Measurements from ENCODE around the gene TP73. TPM values are rescaled to one million over a fixed set of nuclear protein-coding genes. Genes with fewer than 3 reads are reported as not detected.
A peak's percentile ranks its signal among the peaks of the same experiment; 100 is the strongest.

The TP73 gene
- polyA plus RNA-seq, 10 donors: 0.60 to 3.2 (median 0.91) TPM

DNA sequence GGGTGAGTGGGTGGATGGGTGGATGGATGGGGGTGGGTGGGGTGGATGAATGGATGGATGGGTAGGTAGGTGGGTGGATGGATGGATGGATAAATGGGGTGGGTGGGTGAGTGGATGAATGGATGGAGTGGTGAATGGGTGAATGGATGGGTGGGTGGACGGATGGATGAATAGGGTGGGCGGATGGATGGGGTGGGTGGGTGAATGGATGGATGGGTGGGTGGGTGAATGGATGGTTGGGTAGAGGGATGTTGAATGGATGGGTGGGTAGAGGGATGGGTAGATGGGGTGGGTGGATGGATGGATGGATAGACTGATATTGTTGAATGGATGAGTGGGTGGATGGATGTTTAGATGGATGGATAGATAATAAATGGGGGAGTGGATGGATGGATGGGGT, 73.0 kb downstream of the TP73 start:
- no peak for DNase-seq

DNA sequence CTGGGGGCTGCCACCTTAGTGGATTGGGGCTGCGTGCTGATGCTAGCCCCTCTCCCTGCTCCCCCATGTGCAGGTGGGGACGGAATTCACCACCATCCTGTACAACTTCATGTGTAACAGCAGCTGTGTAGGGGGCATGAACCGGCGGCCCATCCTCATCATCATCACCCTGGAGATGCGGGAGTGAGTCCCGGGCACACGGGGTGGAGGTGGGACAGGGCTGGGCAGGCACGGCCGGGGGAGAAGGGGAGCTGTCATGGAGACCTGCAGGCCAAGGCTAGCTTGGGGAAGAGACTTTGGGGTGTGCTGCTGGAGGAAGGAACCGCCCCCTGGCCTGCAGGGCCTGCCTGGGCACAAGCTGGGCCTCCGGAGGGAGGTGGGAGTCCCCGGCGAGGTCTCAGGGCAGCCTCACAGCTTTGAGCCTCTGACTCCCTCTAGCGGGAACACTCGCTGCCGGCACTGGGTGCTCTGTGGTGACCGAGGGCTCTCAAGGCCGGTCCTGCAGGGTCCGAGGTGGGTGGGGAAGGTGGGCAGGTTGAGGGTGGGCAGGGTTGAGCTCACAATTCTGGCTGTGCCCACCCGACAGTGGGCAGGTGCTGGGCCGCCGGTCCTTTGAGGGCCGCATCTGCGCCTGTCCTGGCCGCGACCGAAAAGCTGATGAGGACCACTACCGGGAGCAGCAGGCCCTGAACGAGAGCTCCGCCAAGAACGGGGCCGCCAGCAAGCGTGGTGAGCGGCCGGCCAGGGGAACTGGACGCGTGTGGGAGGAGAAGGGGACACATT, 74.9 kb downstream of the TP73 start:
- DNase-seq: no peak

DNA sequence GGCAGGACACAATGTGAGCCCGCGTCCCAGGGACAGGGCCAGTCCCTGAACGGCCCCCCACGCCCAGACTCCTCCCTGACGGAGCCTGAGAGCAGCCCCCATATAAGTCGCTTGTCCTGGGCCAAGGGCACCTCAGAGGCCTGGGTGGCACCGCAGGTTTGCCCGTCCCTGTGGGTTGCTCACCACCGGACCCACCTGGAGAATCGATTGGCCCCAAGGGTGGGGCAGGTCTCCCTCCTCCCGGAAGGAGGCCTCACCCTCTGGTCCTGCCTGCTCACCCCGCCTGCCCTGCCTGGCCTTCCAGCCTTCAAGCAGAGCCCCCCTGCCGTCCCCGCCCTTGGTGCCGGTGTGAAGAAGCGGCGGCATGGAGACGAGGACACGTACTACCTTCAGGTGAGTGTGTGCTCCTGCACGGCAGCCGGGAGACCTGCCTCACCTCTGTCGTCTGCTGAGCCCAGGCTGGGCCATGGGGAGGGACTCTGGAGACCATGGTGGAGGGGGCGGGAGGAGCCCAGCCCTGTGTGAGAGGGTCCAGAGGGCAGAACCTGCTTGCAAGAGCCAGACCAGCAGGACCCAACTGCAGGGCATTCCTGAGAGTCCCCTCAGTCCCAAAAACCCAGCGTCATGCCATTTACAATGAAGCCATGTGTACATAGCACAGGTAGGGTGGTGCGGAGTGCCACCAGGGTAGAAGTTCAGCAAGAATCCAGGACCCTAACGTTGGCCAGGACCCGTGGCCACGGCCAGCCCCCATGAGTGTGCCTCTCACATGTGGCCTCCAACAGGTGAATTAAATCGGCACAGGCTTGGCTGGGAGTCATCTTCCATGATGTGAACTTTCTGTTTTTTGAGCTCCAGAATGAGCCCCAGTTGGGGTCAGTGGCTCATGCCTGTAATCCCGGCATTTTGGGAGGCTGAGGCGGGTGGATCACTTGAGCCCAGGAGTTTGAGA, 75.8 kb downstream of the TP73 start:
- DNase-seq: no peak

DNA sequence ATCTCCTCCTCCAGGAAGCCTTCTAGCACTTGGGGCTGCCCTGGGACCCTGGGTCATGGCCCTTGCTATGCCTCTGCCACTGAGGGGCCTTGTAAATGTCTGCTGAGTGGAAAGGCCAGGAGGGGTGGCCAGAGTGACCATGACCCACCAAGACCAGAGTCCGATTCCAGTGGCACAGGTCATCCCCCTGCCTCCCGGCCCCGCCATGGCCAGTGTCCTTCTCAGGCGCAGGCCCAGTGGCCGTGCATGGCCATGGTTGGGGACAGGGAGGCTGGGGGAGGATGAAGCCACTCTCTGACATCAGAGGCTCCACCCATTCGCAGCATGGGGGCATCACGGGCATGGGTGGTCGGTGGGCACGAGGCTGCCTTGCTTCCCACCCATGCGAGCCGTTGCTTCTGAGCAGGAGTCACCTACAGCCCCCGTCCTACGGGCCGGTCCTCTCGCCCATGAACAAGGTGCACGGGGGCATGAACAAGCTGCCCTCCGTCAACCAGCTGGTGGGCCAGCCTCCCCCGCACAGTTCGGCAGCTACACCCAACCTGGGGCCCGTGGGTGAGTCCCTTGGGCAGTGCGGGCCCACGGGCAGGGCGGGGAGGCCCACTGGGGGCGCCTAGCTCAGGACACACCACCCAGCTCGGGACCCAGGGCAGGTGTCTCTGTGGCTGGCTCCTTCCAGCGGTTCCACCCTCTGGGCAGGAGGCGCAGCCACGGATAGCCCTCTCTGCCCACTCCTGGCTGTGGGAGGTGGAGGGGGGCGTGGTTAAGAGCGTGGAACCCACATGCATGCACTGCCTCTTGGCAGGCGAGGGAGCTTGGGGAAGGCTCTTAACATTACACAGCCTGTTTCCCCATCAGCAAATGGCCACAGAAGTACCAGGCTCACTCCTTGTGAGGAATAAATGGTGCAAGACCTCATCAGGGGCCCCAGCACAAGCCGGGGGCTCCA, 77.6 kb downstream of the TP73 start:
- DNase-seq: no peak

DNA sequence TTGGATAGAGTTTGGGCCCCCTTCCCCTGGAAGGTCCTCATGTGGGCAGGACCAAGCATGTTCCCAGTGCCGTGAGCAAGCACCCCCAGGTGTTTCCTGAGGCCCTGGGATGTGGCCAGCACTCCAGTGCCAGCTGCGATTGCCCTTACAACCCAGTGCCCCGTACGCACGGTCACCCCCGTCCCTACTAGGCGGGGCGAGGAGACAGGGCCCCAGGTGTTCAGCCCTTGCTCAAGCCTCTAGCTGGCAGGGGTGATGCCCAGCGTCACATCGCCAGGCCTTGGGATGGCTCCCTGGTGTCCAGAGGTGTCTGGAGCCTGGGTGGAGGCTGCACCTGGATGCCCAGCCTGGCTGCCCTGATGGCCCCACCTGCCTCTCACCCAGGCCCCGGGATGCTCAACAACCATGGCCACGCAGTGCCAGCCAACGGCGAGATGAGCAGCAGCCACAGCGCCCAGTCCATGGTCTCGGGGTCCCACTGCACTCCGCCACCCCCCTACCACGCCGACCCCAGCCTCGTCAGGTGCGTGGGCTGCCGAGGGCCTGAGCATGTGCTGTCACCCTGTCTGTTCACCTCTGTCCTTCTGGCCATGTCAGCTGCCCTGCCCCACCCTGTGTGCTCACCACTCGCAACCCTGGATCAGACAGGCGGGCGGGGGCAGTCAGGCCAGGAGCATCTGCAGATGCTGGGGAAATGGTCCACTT, 78.4 kb downstream of the TP73 start:
- no peak for DNase-seq

DNA sequence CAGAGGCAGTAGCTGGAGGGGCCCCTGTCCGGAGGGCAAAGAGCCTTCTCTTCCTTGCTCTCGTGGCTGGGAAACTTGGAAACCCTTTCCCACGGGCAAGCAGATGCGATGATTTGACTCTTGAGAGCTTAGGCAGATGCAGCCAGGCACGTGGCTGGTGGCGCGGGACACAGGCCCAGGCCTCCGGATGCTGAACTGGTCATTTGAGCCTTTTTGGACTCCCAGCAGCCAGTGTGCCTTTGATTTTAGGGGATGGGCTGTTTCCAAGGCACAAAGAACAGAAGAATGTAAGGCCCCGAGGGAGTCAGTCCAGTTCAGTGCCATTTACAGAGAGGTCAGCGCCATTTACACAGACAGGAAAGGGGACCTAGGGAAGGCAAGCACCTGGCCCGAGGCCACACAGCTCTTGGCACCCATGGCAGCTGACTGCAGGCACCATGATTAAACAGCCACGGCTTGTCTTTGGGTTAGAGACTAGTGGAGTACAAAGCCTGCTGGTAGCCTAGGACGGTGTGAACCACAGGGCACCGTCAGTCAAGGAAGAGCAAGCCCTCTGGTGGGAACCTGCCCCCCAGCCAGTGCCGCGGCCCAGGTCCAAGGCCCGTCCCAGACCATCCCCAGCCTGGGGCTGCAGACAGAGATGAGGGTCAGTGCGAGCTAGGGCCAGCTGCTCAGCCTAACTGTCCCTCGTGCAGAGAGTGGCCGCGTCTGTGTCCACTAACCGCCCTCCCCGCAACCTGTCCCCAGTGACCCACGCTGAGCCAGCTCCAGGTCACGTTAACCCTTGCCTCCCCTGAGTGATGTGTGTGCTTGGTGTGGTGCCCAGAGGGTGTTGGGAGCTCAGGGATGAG, 79.5 kb downstream of the TP73 start:
- peak in 1 of 3 donors; percentile 60 for DNase-seq

DNA sequence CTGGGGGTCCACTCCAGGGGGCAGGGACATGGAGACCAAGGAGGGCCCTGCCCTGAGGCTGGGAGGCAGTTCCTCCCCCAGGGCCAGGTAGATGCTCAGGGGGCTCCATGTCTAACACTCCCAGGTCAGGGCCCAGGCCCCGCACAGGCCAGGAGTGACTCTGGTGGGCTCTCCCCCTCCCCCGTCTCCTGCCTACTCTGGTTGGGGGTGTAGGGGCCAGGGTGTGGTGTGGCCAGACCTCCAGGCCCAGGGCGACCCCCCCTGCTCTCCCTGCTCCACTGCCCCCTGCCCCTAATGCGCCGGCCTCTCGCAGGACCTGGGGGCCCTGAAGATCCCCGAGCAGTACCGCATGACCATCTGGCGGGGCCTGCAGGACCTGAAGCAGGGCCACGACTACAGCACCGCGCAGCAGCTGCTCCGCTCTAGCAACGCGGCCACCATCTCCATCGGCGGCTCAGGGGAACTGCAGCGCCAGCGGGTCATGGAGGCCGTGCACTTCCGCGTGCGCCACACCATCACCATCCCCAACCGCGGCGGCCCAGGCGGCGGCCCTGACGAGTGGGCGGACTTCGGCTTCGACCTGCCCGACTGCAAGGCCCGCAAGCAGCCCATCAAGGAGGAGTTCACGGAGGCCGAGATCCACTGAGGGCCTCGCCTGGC, 80.2 kb downstream of the TP73 start:
- DNase-seq: peak in 1 of 3 donors; percentile 67

DNA sequence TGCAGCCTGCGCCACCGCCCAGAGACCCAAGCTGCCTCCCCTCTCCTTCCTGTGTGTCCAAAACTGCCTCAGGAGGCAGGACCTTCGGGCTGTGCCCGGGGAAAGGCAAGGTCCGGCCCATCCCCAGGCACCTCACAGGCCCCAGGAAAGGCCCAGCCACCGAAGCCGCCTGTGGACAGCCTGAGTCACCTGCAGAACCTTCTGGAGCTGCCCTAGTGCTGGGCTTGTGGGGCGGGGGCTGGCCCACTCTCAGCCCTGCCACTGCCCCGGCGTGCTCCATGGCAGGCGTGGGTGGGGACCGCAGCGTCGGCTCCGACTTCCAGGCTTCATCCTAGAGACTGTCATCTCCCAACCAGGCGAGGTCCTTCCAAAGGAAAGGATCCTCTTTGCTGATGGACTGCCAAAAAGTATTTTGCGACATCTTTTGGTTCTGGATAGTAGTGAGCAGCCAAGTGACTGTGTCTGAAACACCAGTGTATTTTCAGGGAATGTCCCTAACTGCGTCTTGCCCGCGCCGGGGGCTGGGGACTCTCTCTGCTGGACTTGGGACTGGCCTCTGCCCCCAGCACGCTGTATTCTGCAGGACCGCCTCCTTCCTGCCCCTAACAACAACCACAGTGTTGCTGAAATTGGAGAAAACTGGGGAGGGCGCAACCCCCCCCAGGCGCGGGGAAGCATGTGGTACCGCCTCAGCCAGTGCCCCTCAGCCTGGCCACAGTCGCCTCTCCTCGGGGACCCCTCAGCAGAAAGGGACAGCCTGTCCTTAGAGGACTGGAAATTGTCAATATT, 81.0 kb downstream of the TP73 start:
- no peak for DNase-seq

DNA sequence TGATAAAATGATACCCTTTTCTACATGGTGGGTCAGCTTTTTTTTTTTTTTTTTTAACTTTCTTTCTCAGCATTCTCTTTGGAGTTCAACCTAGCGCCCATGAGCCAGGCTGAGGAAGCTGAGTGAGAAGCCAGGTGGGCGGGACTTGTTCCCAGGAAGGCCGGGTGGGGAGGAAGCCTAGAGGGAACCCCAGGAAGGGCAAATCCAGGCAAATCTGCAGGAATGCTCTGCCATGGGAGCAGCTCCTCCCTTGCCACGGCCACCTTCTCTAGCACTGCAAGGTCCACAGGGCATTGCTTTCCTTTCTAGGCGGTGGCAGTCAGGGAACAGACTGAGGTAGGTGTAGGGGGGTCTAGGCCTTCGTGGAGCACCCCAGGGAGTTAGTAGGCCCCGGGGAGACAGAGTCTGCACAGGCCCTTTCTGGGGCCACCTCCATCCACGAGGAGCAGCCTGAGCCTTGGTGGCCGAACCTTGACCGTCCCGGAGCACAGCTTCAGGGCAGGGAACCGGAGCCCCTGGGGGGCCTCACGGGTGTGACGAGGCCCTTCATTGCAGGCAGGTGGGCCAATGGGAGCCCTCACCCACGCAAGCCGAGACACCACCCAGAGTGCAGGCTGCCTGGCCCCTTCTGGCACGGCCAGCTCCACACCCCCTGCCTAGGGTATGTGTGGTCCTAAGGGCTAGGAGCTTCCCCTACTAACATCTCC, 81.7 kb downstream of the TP73 start:
- DNase-seq: no peak

DNA sequence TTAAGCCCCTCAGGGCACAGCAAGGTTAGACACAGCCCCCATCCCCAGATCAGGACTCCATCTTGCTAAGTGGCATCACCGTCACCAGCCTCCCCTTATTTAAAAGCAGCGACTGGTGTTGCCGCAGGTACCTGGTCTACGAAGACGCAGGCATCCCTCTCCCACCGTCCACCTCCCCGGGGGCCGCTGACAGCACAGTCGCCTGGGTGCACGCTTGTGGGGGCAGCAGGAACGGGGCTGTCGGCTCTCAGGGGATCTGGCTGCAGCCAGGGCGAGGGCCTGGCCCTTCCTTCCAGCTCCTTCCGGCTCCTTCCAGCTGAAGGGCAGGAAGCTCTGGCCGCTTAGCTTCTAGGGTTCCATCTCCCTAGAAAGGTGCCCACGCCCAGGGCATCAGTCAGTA, 82.3 kb downstream of the TP73 start:
- DNase-seq: no peak

DNA sequence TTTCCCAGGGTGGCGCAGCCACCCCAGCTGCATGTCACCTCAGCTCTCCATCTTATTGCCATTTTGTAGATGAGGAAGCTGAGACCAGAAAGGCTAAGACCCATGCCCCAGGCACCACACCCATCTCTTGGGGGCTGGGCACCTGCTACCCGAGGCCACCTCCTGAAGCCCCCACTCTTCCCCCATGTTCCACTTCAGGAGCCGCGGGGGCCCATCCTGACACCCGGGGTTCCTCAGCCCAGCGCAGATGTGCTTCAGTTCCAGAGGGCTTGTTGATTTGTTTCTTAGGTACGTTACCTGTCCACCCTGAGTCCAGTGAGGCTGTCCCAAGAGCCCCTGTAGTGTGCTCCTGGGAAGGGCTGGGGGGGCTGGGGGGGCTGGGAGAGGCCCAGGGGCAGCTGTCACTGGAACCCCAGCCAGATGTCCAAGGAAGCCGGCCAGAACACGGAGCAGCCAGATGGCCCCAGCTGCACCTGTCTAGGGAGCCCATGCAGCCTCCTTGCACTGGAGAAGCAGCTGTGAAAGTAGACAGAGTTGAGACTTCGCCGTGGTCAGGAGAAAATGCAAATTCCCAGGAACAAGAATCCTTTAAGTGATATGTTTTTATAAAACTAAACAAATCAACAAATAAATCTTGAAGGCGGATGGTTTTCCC, 82.8 kb downstream of the TP73 start:
- peak in 1 of 3 donors; percentile 62 for DNase-seq

DNA sequence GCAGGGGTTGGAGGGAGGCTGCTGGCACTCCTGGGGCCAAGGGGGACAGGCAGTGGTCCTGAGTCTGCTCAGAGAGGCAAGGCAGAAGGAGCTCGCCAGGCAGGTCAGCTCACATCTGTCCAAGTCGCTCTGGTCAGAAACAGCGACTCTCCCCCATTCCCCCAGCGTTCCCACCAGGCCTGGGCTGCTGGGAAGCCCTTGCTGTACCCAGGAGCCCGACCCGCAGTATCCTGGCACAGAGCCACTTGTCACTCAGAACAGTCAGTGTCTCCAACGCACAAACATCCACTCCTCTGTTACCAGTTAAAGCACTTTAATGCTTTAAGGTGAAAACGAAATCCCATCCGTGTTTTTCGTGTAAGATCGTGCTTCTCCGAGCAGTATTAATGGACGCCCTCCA, 83.4 kb downstream of the TP73 start:
- DNase-seq: no peak

DNA sequence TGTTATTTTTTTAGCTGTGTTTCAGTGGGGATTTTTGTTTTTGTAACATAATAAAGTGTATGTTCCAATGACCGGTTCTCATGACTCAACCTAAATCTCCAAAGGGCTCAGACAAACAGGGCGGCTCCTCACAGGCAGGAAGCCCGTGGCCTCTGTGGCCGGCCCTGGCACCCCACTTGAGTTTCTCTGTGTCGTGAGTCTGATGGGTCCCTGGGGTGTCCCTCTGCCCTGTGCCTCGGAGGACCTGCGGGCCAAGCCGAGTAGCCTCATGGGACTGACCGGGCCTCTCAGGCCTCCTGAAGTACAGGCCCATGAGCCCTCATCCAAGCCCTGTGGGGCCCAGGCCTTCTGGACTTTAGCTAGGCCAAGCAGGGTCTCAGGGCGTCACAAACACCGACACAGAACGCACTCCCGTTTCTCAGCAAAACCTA, 83.8 kb downstream of the TP73 start:
- no peak for DNase-seq

DNA sequence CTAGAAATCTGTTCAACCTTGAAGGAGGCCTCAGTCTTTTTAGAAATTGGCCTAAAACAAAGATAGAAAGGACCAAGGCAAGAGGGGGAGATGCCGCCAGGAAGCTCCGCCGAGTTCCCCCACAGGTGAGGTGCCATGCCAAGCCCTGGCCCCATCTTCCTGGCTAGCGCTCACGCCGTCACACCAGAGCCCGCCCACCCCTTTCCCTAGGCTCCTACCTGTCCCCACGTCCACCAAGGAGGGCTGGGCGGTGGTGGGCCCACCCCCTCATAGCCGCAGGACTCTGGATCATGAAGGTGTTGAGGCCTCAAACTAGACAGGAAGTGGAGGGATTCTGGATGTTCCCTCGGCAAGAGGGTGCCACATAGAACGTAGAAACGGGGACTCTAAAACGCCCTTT, 84.4 kb downstream of the TP73 start:
- no peak for DNase-seq

DNA sequence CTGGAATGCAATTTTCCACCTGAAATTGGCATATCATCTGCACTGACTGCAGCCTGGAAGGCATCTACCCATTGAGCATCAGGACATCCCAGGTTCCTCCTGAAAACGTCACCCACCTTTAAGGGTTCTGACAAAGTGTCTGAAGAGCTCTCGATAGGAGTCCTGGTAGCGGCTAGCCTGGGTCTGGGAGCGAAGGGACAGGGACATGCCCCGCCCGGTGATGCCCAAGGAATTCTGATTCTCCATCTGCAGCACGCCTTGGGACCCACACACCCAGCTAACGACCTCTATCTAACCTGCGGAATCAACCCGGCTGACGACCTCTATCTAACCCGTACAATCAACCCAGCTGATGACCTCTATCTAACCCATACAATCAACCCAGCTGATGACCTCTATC, 86.6 kb downstream of the TP73 start:
- DNase-seq: no peak

DNA sequence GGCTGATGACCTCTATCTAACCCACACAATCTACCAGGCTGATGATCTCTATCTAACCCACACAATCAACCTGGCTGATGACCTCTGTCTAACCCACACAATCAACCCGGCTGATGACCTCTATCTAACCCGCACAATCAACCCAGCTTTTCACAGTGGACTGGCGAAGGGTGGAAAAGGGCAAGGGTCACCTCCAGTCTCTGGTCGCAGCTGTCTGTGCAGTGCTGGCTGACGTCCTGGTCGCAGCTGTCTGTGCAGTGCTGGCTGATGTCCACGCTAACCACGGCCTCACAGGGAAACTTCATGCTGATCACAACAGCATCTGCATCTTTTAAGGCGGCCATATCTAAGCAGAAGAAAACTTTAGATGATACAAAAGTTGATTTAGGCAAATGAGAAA, 87.7 kb downstream of the TP73 start:
- DNase-seq: peak in 1 of 3 donors; percentile 53

DNA sequence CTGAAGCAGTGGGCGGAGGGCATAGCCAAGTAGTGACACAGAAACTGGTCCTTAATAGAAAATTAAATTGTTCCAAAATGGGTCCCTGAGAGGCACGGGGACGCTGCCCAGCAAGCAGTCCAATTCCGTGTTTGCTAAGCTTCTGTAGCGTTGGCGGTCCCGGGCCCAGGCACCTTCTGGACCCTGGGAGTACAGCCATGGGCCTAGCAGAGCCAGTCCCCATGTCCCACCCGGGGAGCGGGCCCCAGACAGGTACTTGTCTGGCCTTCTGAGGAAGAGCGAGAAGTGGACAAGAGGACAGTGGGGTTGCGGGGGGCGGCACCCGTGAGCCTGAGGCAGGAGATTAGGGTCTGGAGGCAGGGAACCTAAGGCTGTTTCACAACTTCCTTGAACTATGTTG, 88.4 kb downstream of the TP73 start:
- DNase-seq: no peak
